Activated CD4-positive, alpha-beta T cell treated with anti-CD3 and anti-CD28 coated beads for 36 hours (primary cell): ENCODE data around the gene RBBP6. TPM values are rescaled to one million over a fixed set of nuclear protein-coding genes. Genes with fewer than 3 reads are reported as not detected.
"Not testable (repeated sequence)": the region's sequence is repeated elsewhere in the genome, so short reads cannot be mapped to it uniquely, and the experiment has no call there.

Experiments
- ATAC-seq: fragments of 200-7000 bp; cut with Tn5 transposase; one replicate; pipeline ENCODE4 v1.10.0; 2021; ENCODE audit warnings: mild to moderate bottlenecking, moderate library complexity
- CTCF ChIA-PET: fragments of 350-600 bp; sonication (Branson Sonifier 250); formaldehyde crosslinking; loops from one replicate; lab custom pipeline; 2021; ENCODE audit warnings: antibody characterized with exemption; lab: Charles Lee
- POLR2A ChIA-PET: fragments of 350-600 bp; sonication (Branson Sonifier 250); formaldehyde crosslinking; loops from one replicate; lab custom pipeline; 2021; ENCODE audit warnings: antibody characterized with exemption, inconsistent platforms; lab: Charles Lee
- DNase-seq: peaks from one replicate; pipeline ENCODE4 v3.0.0-alpha.2; 2020
- H3K27ac Mint-ChIP-seq: one replicate; pipeline ENCODE4 v1.8.0; 2021; ENCODE audit warnings: mixed read lengths
- H3K27me3 Mint-ChIP-seq: one replicate; pipeline ENCODE4 v1.8.0; 2021; ENCODE audit warnings: mixed read lengths
- H3K36me3 Mint-ChIP-seq: one replicate; pipeline ENCODE4 v1.8.0; 2021; ENCODE audit warnings: low read depth, mixed read lengths
- H3K4me1 Mint-ChIP-seq: one replicate; pipeline ENCODE4 v1.8.0; 2021; ENCODE audit warnings: mixed read lengths
- H3K4me3 Mint-ChIP-seq: one replicate; pipeline ENCODE4 v1.8.0; 2021; ENCODE audit warnings: mild to moderate bottlenecking, moderate library complexity, mixed read lengths
- H3K9me3 Mint-ChIP-seq: one replicate; pipeline ENCODE4 v1.8.0; 2021; ENCODE audit warnings: low read depth, mixed read lengths
- intact Hi-C, 2 experiments: fragments of 100-400 bp; cut with DNase I in 1 of 2; cut with micrococcal nuclease in 1 of 2; formaldehyde crosslinking; loops; one replicate each; pipeline versions ENCODE4 v1.14.2 to v1.15.1; 2022 to 2024; cut with DNase I, micrococcal nuclease
- total RNA-seq, 2 experiments: library from RNA; stranded (reverse); gene quantifications; one replicate each; pipeline ENCODE4 v1.2.3, GENCODE V29; 2021

The RBBP6 gene
- total RNA-seq, 2 experiments from 2014 or later: 70.7 to 71.1 TPM

GRCh38 chr16:24568392-24568791, 29.0 kb downstream of the RBBP6 start:
- ATAC-seq (no peak), DNase-seq (no peak)
- Mint-ChIP-seq H3K27ac (no peak overlapping the region), H3K4me1 (peaks cover 7% of the 10 kb centered on the region), H3K27me3 (no peaks in the 10 kb centered on the region), H3K36me3 (peaks cover 84% of the 10 kb centered on the region), H3K4me3 (no peak overlapping the region), H3K9me3 (peaks cover 37% of the 10 kb centered on the region)
- intact Hi-C loops: no loop called here
- CTCF ChIA-PET: interaction anchor here (0.8 to 1.3 kb wide), 2 partner anchors 15 to 18 kb away, joined by 3 to 5 read pairs; no protein-coding TSS in a partner anchor
- POLR2A ChIA-PET: no interaction called here

DNA sequence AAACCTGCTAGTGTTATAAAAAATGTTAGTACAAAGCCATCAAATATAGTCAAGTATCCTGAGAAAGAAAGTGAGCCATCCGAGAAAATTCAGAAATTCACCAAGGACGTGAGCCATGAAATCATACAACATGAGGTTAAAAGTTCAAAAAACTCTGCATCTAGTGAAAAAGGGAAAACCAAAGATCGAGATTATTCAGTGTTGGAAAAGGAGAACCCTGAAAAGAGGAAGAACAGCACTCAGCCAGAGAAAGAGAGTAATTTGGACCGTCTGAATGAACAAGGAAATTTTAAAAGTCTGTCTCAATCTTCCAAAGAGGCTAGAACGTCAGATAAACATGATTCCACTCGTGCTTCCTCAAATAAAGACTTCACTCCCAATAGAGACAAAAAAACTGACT, 31.7 kb downstream of the RBBP6 start:
- Mint-ChIP-seq H3K27ac (no peak overlapping the region), H3K36me3 (peaks cover 64% of the 10 kb centered on the region), H3K4me3 (no peak overlapping the region), H3K9me3 (peaks cover 37% of the 10 kb centered on the region), H3K27me3 (no peaks in the 10 kb centered on the region), H3K4me1 (peaks cover 7% of the 10 kb centered on the region)
- ATAC-seq (no peak), DNase-seq (no peak)
- CTCF ChIA-PET: interaction anchor here (0.6 kb wide), 1 partner anchor 218 kb away, joined by 3 read pairs; no protein-coding TSS in a partner anchor
- POLR2A ChIA-PET: no interaction called here
- intact Hi-C loops: no loop called here

GRCh38 chr16:24572069-24572468, 32.7 kb downstream of the RBBP6 start:
- H3K4me3 Mint-ChIP-seq: no peak overlapping the region
- peaks cover 37% of the 10 kb centered on the region for H3K9me3 Mint-ChIP-seq
- H3K27me3 Mint-ChIP-seq: no peaks in the 10 kb centered on the region
- no peak overlapping the region for H3K27ac Mint-ChIP-seq
- peaks cover 7% of the 10 kb centered on the region for H3K4me1 Mint-ChIP-seq
- intact Hi-C loops: no loop called here
- no peak for ATAC-seq
- peaks cover 57% of the 10 kb centered on the region for H3K36me3 Mint-ChIP-seq
- no peak for DNase-seq
- ChIA-PET CTCF (interaction anchor here (0.6 kb wide), 1 partner anchor 217 kb away, joined by 3 read pairs; no protein-coding TSS in a partner anchor), POLR2A (no interaction called here)

DNA sequence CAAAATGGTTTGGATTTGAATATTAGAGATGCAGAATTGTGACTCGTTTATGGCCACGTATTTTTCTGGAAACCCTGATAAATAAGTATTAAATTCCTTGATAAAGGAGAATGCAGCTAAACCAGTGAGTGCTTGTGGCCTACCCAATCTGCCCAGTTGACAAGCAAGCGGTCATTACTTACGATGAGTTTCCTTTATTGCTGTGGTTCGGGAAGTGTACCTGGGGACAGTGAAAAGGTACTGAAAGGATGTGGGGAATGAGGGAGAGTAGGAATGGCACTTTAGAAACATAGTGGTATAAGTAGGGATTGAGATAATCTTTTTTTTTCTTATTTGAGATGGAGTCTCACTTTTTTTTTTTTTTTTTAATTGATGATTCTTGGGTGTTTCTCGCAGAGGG, 33.8 kb downstream of the RBBP6 start:
- CTCF ChIA-PET: no interaction called here
- DNase-seq (no peak), ATAC-seq (no peak)
- Mint-ChIP-seq H3K27ac (no peak overlapping the region), H3K9me3 (peaks cover 37% of the 10 kb centered on the region), H3K36me3 (peaks cover 48% of the 10 kb centered on the region), H3K4me1 (peaks cover 7% of the 10 kb centered on the region), H3K4me3 (no peak overlapping the region), H3K27me3 (no peaks in the 10 kb centered on the region)
- POLR2A ChIA-PET: no interaction called here
- intact Hi-C loops: no loop called here

GRCh38 chr16:24574515-24575485, 35.4 kb downstream of the RBBP6 start:
- DNase-seq, CTCF ChIA-PET, H3K27me3 Mint-ChIP-seq, ATAC-seq, H3K4me3 Mint-ChIP-seq, H3K27ac Mint-ChIP-seq, POLR2A ChIA-PET, H3K4me1 Mint-ChIP-seq, intact Hi-C loops: not testable (repeated sequence)
- Mint-ChIP-seq H3K9me3 (peaks cover 29% of the 10 kb centered on the region), H3K36me3 (peaks cover 31% of the 10 kb centered on the region)

- H3K36me3 Mint-ChIP-seq: peaks cover 22% of the 10 kb centered on the region
- POLR2A ChIA-PET, intact Hi-C loops, H3K4me3 Mint-ChIP-seq, H3K4me1 Mint-ChIP-seq, CTCF ChIA-PET, H3K27ac Mint-ChIP-seq, H3K27me3 Mint-ChIP-seq, DNase-seq, ATAC-seq: not testable (repeated sequence)
- H3K9me3 Mint-ChIP-seq: peaks cover 20% of the 10 kb centered on the region
These were observed 36.4 kb downstream of the RBBP6 start for GRCh38 chr16:24575791-24576190.

DNA sequence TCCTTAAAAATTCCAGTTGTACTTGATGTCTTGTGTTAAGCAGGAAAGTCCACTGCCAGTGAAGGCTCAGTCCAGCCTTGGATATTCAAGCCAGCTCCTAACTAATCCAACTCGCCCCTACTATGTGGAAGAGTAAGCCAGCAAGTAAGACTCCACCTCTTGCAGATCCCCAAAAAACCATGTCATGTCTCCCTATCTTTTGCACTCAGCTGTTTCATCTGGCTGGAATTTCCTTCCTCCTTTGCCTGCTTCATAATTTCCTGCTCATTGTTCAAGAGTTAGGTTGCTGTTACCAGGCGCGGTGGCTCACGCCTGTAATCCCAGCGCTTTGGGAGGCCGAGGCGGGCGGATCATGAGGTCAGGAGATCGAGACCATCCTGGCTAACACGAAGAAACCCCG, 37.8 kb downstream of the RBBP6 start:
- DNase-seq: no peak
- ChIA-PET CTCF (no interaction called here), POLR2A (interaction anchor here (0.6 kb wide), 1 partner anchor 17 kb away, joined by 5 read pairs; no protein-coding TSS in a partner anchor)
- intact Hi-C loops: no loop called here
- H3K4me3 Mint-ChIP-seq: no peak overlapping the region
- H3K9me3 Mint-ChIP-seq: peaks cover 7% of the 10 kb centered on the region
- H3K36me3 Mint-ChIP-seq: peaks cover 8% of the 10 kb centered on the region
- H3K4me1 Mint-ChIP-seq: peaks cover 2% of the 10 kb centered on the region
- H3K27ac Mint-ChIP-seq: no peak overlapping the region
- ATAC-seq: no peak
- no peaks in the 10 kb centered on the region for H3K27me3 Mint-ChIP-seq

- H3K36me3 Mint-ChIP-seq: no peaks in the 10 kb centered on the region
- DNase-seq (no peak), ATAC-seq (no peak)
- POLR2A ChIA-PET: no interaction called here
- H3K4me1 Mint-ChIP-seq: peaks cover 8% of the 10 kb centered on the region
- peaks cover 9% of the 10 kb centered on the region for H3K27me3 Mint-ChIP-seq
- CTCF ChIA-PET: interaction anchor here (0.8 to 1.5 kb wide), 4 partner anchors 10 to 72 kb away, joined by 3 read pairs; no protein-coding TSS in a partner anchor
- peaks cover 2% of the 10 kb centered on the region for H3K9me3 Mint-ChIP-seq
- H3K27ac Mint-ChIP-seq: no peak overlapping the region
- intact Hi-C loops: loop anchor here (5.0 to 10.0 kb wide), 3 partner anchors 84 to 232 kb away; no protein-coding TSS in a partner anchor
- no peak overlapping the region for H3K4me3 Mint-ChIP-seq
These were observed 41.3 kb downstream of the RBBP6 start for GRCh38 chr16:24580665-24581064.

- H3K27ac Mint-ChIP-seq: no peak overlapping the region
- intact Hi-C loops: loop anchor here (5.0 to 10.0 kb wide), 3 partner anchors 81 to 229 kb away; no protein-coding TSS in a partner anchor
- H3K27me3 Mint-ChIP-seq: peaks cover 19% of the 10 kb centered on the region
- ChIA-PET CTCF (no interaction called here), POLR2A (no interaction called here)
- ATAC-seq: no peak
- no peaks in the 10 kb centered on the region for H3K36me3 Mint-ChIP-seq
- H3K9me3 Mint-ChIP-seq: peaks cover 2% of the 10 kb centered on the region
- peaks cover 16% of the 10 kb centered on the region for H3K4me1 Mint-ChIP-seq
- no peak for DNase-seq
- no peak overlapping the region for H3K4me3 Mint-ChIP-seq
These were observed 44.1 kb downstream of the RBBP6 start for GRCh38 chr16:24583494-24583893.

GRCh38 chr16:24589997-24590396, 50.6 kb downstream of the RBBP6 start:
- POLR2A ChIA-PET: no interaction called here
- CTCF ChIA-PET: no interaction called here
- no peak overlapping the region for H3K27ac Mint-ChIP-seq
- no peaks in the 10 kb centered on the region for H3K9me3 Mint-ChIP-seq
- DNase-seq: no peak
- H3K4me3 Mint-ChIP-seq: no peak overlapping the region
- no peak for ATAC-seq
- H3K36me3 Mint-ChIP-seq: no peaks in the 10 kb centered on the region
- intact Hi-C loops: loop anchor here (10.0 kb wide), 2 partner anchors 75 to 105 kb away; no protein-coding TSS in a partner anchor
- peaks cover 22% of the 10 kb centered on the region for H3K27me3 Mint-ChIP-seq
- peaks cover 14% of the 10 kb centered on the region for H3K4me1 Mint-ChIP-seq

DNA sequence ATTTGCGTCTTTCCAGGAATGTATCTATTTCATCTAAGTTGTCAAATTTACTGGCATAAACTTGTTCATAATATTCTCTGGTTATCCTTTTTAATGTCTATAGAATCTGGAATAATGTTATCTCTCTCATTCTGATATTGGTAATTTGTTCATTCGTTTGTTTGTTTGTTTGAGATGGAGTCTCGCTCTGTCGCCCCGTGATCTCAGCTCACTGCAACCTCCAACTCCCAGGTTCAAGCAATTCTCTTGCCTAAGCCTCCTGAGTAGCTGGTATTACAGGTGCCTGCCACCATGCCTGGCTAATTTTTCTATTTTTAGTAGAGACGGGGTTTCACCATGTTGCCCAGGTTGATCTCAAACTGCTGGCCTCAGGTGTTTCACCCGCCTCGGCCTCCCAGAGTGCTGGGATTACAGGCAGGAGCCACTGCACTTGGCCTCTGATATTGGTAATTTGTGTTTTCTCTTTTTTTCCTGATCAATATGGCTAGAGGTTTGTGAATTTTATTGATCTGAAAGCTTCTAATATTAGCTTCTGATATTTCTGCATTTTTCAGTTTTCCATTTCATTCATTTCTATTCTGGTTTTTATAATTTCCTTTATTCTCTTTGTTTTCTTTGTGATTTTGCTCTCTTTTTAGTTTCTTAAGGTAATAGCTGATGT, 59.5 kb downstream of the RBBP6 start:
- no peak for ATAC-seq
- no peak overlapping the region for H3K4me3 Mint-ChIP-seq
- H3K4me1 Mint-ChIP-seq: no peaks in the 10 kb centered on the region
- H3K9me3 Mint-ChIP-seq: no peaks in the 10 kb centered on the region
- peaks cover 25% of the 10 kb centered on the region for H3K27me3 Mint-ChIP-seq
- H3K36me3 Mint-ChIP-seq: no peaks in the 10 kb centered on the region
- ChIA-PET POLR2A (interaction anchor here (0.7 kb wide), 1 partner anchor 10 kb away, joined by 3 read pairs; no protein-coding TSS in a partner anchor), CTCF (interaction anchor here (0.7 to 1.2 kb wide), 4 partner anchors 15 to 159 kb away, joined by 3 to 4 read pairs (median 4); no protein-coding TSS in a partner anchor)
- DNase-seq: no peak
- intact Hi-C loops: no loop called here
- no peak overlapping the region for H3K27ac Mint-ChIP-seq
